Posterior cingulate gyrus (tissue), 11 donors: ENCODE measurements around the gene RET.

ENCODE experiments used
- DNase-seq, 10 donors: peaks; one replicate each; pipeline versions ENCODE4 v3.0.0 to v3.0.0-alpha.2; 2020 to 2021; ENCODE audit warnings: mixed read lengths in 3 of 10
- intact Hi-C: fragments of 100-400 bp; cut with DNase I; formaldehyde crosslinking; loops from one replicate; pipeline ENCODE4 v1.15.1; 2023

RET gene

GRCh38 chr10:43117031-43117776, 40.3 kb downstream of the RET start:
- DNase-seq: peak in 3 of 10 donors; percentile 16 to 69 (median 66)
- intact Hi-C loops: no loop called here

GRCh38 chr10:43117777-43118583, 41.1 kb downstream of the RET start:
- intact Hi-C loops: no loop called here
- DNase-seq: peak in 3 of 10 donors; percentile 17 to 43 (median 30)

DNA sequence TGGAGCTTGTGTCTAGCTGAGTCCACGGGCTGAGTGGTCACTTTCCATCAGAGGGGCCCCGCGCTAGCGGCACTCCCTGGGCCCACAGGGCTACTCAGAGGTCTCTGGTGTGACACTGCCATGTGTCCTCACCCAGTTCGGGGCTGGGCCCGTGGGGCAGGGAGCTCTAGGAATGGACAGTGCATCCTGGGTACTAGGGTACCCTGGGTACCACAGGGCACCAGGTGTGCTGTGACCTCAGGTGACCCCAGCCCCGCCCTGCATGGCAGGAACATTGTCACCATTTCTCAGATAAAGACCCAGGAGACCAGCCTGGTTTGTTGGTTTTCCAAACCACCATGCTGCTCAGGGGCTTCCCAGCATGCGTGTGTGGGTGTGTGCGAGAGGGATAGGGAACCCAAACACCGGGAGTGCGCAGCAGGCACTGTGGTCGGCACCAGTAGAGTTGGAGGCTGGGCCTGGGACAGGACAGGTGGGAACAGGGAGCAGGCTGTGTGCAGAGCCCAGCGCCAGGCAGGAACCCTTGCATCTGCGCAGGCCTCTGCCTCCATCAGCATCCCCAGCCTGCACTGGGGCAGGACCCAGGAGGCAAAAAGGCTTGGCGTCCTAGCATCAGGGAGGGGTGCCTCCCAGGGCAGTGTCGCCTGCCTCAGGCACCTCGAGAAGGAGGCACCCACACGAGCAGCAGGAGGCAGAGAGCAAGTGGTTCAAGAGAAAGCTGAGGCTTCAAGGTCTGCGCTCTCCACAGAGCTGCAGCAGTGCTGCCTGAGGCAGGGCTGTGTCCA, 42.0 kb downstream of the RET start:
- intact Hi-C loops: no loop called here
- DNase-seq: peak in 4 of 10 donors; percentile 24 to 86 (median 55)

GRCh38 chr10:43119416-43120115, 42.7 kb downstream of the RET start:
- peak in 4 of 10 donors; percentile 19 to 81 (median 74) for DNase-seq
- intact Hi-C loops: no loop called here

GRCh38 chr10:43120116-43120928, 43.5 kb downstream of the RET start:
- intact Hi-C loops: no loop called here
- peak in 3 of 10 donors; percentile 4 to 72 (median 70) for DNase-seq

GRCh38 chr10:43120929-43121314, 44.1 kb downstream of the RET start:
- peak in 2 of 10 donors; percentile 16 to 77 for DNase-seq
- intact Hi-C loops: no loop called here

- peak in 3 of 10 donors; percentile 19 to 65 (median 42) for DNase-seq
- intact Hi-C loops: no loop called here
These were observed 44.6 kb downstream of the RET start for GRCh38 chr10:43121444-43121843.

DNA sequence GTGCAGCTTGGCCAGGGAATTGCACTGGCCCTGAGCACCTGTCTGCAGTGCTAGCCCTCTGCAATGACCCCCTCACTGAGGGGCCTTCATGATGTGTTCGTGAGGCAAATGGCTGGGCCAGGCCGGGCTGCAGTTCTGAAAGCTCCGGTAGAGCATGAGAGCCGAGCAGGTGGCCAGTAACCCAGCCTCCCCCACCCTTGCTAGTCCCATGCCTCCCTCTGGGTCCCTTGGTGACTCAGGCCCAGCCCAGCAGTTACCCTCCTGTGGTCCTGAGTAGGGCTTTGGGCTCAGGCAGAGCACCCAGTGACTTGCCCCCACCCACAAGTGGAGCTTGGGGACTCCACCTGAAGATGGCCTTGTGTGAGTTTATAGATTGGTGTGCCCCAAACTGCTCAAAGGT, 45.2 kb downstream of the RET start:
- DNase-seq: peak in 4 of 10 donors; percentile 2 to 65 (median 26)
- intact Hi-C loops: no loop called here

- intact Hi-C loops: no loop called here
These were observed 46.0 kb downstream of the RET start for GRCh38 chr10:43122826-43123225.

GRCh38 chr10:43123361-43124093, 46.7 kb downstream of the RET start:
- peak in 4 of 10 donors; percentile 5 to 70 (median 38) for DNase-seq
- intact Hi-C loops: no loop called here

More at GRCh38 chr10:43122826-43123225, 46.0 kb downstream of the RET start:
- peak in 2 of 10 donors; percentile 10 to 22 for DNase-seq

DNA sequence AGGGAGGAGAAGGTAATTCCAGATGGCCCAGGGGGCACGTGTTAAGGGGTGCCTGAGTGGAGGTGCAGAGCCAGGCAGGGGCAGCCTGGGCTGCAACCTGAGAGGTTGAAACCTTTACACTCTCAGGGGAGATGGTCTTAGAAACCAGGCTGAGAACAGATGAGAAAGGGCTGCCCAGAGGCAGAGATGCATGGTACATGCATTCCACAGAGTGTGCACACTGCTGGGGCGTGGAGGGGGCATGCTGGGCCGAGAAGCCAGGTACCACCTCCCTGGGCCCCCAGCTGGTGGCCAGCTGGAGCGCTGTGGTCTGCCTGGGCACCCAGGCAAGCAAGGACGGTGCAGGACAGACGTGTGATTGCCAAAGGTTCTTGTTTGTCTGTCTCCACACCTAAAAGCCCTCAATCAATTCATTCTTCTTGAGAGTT, 47.2 kb downstream of the RET start:
- DNase-seq: peak in 2 of 10 donors; percentile 49 to 55

GRCh38 chr10:43124574-43125273, 47.9 kb downstream of the RET start:
- intact Hi-C loops: no loop called here
- DNase-seq: peak in 4 of 10 donors; percentile 5 to 48 (median 26)

More for the DNA sequence above, 47.2 kb downstream of the RET start:
- intact Hi-C loops: no loop called here

- peak in 4 of 10 donors; percentile 9 to 60 (median 32) for DNase-seq
- intact Hi-C loops: no loop called here
These were observed 48.5 kb downstream of the RET start for GRCh38 chr10:43125274-43125845.

GRCh38 chr10:43125881-43126731, 49.2 kb downstream of the RET start:
- DNase-seq: peak in 4 of 10 donors; percentile 7 to 58 (median 28)
- intact Hi-C loops: no loop called here

GRCh38 chr10:43126759-43127424, 50.0 kb downstream of the RET start:
- DNase-seq: peak in 3 of 10 donors; percentile 7 to 81 (median 55)
- intact Hi-C loops: no loop called here

DNA sequence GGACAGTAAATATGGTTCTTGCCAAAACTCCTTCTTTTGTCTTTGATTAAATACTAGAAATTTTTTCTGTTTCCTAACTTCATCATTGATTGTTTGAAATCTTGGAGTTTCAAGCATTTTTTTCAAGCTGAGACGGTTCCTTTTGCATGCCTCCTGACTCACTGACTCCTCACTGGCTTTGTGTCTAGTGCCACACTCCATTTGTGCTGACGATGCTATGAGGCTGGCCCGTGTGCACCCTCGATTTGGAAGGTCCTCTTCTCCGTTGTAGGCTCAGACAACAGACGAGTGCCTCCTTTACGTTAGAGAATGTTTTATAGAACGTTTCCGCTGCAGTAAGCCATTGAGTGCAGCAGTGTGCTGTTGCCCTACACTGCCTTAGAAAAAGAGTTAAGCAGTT, 50.6 kb downstream of the RET start:
- intact Hi-C loops: no loop called here
- no peak for DNase-seq
